Astrocyte (in vitro differentiated cells and primary cell): ENCODE data around the gene UMODL1. TPM values are rescaled to one million over a fixed set of nuclear protein-coding genes. Genes with fewer than 3 reads are reported as not detected.

ENCODE experiments used
- DNase-seq: peaks from one replicate; pipeline ENCODE4 v3.0.0-alpha.2; 2010; ENCODE audit warnings: low read depth
- FAIRE-seq: peaks from 2 replicates; lab custom pipeline; 2011; peaks lifted over from hg19 to GRCh38; lab: Jason Lieb, UNC
- H2AFZ ChIP-seq: 2 replicates; pipeline ENCODE4 v1.6.0; 2012; ENCODE audit warnings: low read depth, low read length, inconsistent platforms
- H3K27ac ChIP-seq: 2 replicates; pipeline ENCODE4 v1.5.1; 2011; ENCODE audit warnings: low read depth, low read length, inconsistent platforms
- H3K27me3 ChIP-seq: 2 replicates; pipeline ENCODE4 v1.6.0; 2011; ENCODE audit warnings: low read length, inconsistent platforms; ENCODE audit not compliant: insufficient read depth
- H3K36me3 ChIP-seq: 2 replicates; pipeline ENCODE4 v1.5.1; 2011; ENCODE audit warnings: low read length, inconsistent platforms; ENCODE audit not compliant: insufficient read depth
- H3K4me1 ChIP-seq: 2 replicates; pipeline ENCODE4 v1.5.1; 2011; ENCODE audit warnings: low read length, inconsistent platforms; ENCODE audit not compliant: insufficient read depth
- H3K4me2 ChIP-seq: 2 replicates; pipeline ENCODE4 v1.6.0; 2012; ENCODE audit warnings: low read length, inconsistent platforms
- H3K4me3 ChIP-seq: 2 replicates; pipeline ENCODE4 v1.5.1; 2011; ENCODE audit warnings: low read depth, mild to moderate bottlenecking, low read length, inconsistent platforms; ENCODE audit not compliant: insufficient read depth
- H3K79me2 ChIP-seq: 2 replicates; pipeline ENCODE4 v1.6.0; 2012; ENCODE audit warnings: mild to moderate bottlenecking, low read length, inconsistent platforms; ENCODE audit not compliant: insufficient read depth
- H3K9ac ChIP-seq: 2 replicates; pipeline ENCODE4 v1.6.0; 2012; ENCODE audit warnings: mild to moderate bottlenecking, low read length, inconsistent platforms
- H3K9me3 ChIP-seq: 2 replicates; pipeline ENCODE4 v1.5.1; 2012; ENCODE audit warnings: low read depth, mild to moderate bottlenecking, low read length, inconsistent platforms; ENCODE audit not compliant: insufficient read depth
- H4K20me1 ChIP-seq: 2 replicates; pipeline ENCODE4 v1.6.0; 2012; ENCODE audit warnings: low read length, inconsistent platforms; ENCODE audit not compliant: insufficient read depth
- H3K27ac Mint-ChIP-seq: one replicate; pipeline ENCODE4 v1.8.0; 2021; ENCODE audit warnings: mild to moderate bottlenecking, mixed read lengths; ENCODE audit not compliant: unreplicated experiment
- H3K27me3 Mint-ChIP-seq: one replicate; pipeline ENCODE4 v1.8.0; 2021; ENCODE audit warnings: low read depth, mixed read lengths; ENCODE audit not compliant: unreplicated experiment
- H3K36me3 Mint-ChIP-seq: one replicate; pipeline ENCODE4 v1.8.0; 2021; ENCODE audit warnings: low read depth, mixed read lengths; ENCODE audit not compliant: unreplicated experiment
- H3K4me1 Mint-ChIP-seq: one replicate; pipeline ENCODE4 v1.8.0; 2021; ENCODE audit warnings: low read depth, mixed read lengths; ENCODE audit not compliant: unreplicated experiment
- H3K4me3 Mint-ChIP-seq: one replicate; pipeline ENCODE4 v1.8.0; 2021; ENCODE audit warnings: mild to moderate bottlenecking, moderate library complexity, mixed read lengths; ENCODE audit not compliant: unreplicated experiment
- H3K9me3 Mint-ChIP-seq: one replicate; pipeline ENCODE4 v1.8.0; 2021; ENCODE audit warnings: mild to moderate bottlenecking, mixed read lengths; ENCODE audit not compliant: unreplicated experiment
- EZH2 ChIP-seq: IDR thresholded peaks from 2 replicates; pipeline ENCODE4 v1.6.1; 2012; ENCODE audit warnings: mild to moderate bottlenecking, low read length, inconsistent platforms; ENCODE audit not compliant: insufficient read depth
- total RNA-seq: library from RNA; stranded (reverse); gene quantifications from 2 replicates; pipeline ENCODE4 v1.2.1, GENCODE V29; 2021
- TF ChIP-seq, protein P1 (sequence below): IDR thresholded peaks from 2 replicates; pipeline ENCODE4 v1.5.1; 2011; ENCODE audit warnings: low read depth, mild to moderate bottlenecking, inconsistent platforms, low read length, moderate library complexity; ENCODE audit not compliant: insufficient read depth

UMODL1 gene
- total RNA-seq, 1 donor from 2014 or later: not detected

DNA sequence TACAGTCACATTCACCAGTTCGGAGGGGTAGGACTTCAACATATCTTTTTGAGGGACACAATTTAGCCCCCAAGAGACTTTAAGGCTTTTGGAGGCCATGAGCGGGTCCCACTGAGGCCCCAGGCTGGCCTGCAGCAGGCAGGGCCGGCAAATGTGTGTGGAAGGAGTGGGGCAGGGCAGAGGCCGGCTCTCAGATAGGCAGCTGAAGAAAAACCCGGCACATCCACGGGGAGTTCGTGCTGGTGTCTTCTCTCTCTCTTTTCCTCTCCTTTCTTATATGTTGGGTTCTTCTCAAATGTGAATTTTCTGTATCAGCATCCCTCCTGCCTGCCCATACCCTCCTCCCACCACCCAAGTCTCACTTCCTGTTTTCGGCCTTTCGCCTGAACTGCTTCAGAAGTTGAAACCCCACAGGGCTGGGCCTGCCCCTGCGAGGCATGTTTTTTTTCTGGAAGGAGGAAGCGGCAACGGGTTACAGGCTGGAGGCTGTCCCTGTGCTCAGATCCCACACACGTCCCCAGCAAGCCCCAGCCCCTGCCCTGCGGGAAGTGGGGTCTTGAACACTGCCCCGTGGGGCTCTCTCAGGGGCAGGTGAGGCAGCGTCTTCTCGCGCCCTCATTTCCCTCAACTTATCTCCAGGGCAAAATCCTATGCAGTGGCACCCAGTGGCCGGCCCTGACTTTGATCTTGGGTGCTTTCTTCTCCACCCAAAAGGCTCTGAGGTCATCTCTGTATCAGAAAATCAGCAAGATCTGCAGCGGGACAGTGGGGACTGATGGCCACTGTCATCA, 9.7 kb upstream of the UMODL1 start:
- Histone ChIP-seq H3K79me2 (no peaks in the 10 kb centered on the region), H3K27ac (no peak overlapping the region), H3K36me3 (no peaks in the 10 kb centered on the region), H3K27me3 (peaks cover 27% of the 10 kb centered on the region), H3K4me1 (peaks cover 20% of the 10 kb centered on the region), H4K20me1 (no peaks in the 10 kb centered on the region), H3K4me2 (no peak overlapping the region), H3K9ac (no peak overlapping the region), H3K9me3 (no peaks in the 10 kb centered on the region), H2AFZ (no peak overlapping the region), H3K4me3 (no peak overlapping the region)
- peaks cover 12% of the 10 kb centered on the region for H3K4me1 Mint-ChIP-seq
- FAIRE-seq (no peak), DNase-seq (no peak)
- H3K4me3 Mint-ChIP-seq: no peak overlapping the region
- no peak overlapping the region for H3K27ac Mint-ChIP-seq
- peaks cover 3% of the 10 kb centered on the region for H3K9me3 Mint-ChIP-seq
- H3K27me3 Mint-ChIP-seq: peaks cover 58% of the 10 kb centered on the region
- no peaks in the 10 kb centered on the region for H3K36me3 Mint-ChIP-seq
- no peak for TF ChIP-seq EZH2
- TF ChIP-seq, protein P1, sequence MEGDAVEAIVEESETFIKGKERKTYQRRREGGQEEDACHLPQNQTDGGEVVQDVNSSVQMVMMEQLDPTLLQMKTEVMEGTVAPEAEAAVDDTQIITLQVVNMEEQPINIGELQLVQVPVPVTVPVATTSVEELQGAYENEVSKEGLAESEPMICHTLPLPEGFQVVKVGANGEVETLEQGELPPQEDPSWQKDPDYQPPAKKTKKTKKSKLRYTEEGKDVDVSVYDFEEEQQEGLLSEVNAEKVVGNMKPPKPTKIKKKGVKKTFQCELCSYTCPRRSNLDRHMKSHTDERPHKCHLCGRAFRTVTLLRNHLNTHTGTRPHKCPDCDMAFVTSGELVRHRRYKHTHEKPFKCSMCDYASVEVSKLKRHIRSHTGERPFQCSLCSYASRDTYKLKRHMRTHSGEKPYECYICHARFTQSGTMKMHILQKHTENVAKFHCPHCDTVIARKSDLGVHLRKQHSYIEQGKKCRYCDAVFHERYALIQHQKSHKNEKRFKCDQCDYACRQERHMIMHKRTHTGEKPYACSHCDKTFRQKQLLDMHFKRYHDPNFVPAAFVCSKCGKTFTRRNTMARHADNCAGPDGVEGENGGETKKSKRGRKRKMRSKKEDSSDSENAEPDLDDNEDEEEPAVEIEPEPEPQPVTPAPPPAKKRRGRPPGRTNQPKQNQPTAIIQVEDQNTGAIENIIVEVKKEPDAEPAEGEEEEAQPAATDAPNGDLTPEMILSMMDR: no peak

DNA sequence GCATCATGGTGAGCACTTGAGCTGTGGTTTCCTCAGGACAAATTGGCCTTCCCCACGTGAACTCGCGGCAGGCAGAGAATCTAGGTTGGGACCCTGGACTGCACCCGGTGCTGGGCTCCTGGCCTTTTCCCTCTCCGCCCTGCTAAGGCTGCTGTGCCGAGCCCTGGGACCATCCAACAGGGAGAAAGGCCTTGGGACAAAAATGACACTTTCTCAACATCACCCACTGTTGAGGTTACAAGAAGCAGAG, 9.2 kb upstream of the UMODL1 start:
- TF ChIP-seq EZH2: no peak
- peaks cover 15% of the 10 kb centered on the region for H3K4me1 ChIP-seq
- FAIRE-seq (no peak), DNase-seq (no peak)
- no peak overlapping the region for H3K27ac ChIP-seq
- Mint-ChIP-seq H3K4me1 (peaks cover 10% of the 10 kb centered on the region), H3K27me3 (peaks cover 55% of the 10 kb centered on the region), H3K9me3 (peaks cover 3% of the 10 kb centered on the region), H3K36me3 (no peaks in the 10 kb centered on the region), H3K4me3 (no peak overlapping the region), H3K27ac (no peak overlapping the region)
- no peaks in the 10 kb centered on the region for H3K79me2 ChIP-seq
- no peaks in the 10 kb centered on the region for H4K20me1 ChIP-seq
- H3K4me3 ChIP-seq: no peak overlapping the region
- H3K36me3 ChIP-seq: no peaks in the 10 kb centered on the region
- H2AFZ ChIP-seq: no peak overlapping the region
- H3K9me3 ChIP-seq: no peaks in the 10 kb centered on the region
- no peak overlapping the region for H3K4me2 ChIP-seq
- no peak overlapping the region for H3K9ac ChIP-seq
- H3K27me3 ChIP-seq: peaks cover 27% of the 10 kb centered on the region

DNA sequence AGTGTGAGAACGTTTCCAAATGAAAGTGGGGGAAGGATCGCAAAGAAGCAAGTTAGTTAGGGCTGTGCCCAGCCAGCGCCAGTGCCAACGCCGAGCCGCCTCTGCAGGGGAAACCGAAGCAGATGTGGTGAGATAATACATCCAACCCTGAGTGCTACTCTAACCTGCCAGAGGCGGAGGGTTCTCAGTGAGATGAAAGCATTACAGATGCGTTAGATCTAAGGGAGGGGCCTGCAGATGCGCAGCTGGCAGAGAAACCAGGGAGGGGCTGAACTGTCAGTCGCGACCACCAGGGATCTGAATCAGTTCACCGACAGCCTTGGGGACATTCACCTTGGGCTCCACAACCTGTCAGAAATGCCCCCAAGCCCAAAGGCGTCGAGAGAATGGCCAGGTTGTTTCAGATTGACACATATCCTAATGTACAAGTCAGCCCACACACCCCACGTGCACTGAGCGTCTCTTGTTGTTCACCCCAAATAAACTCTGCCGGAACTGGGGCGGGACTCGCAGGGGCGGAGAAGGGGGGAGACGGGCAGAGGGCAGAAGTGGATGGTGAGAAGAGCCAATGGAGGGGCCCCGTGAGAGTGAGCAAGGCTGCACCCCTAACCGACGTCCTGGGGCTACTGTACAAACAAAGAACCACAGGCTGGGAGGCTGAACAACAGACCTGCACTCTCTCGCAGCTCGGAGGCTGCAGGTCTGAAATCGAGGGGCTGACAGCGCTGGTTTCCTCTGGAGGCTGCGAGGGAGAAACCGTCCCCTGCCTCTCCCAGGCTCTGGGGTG, 8.7 kb upstream of the UMODL1 start:
- no peak for FAIRE-seq
- Histone ChIP-seq H2AFZ (no peak overlapping the region), H3K79me2 (no peaks in the 10 kb centered on the region), H3K36me3 (no peaks in the 10 kb centered on the region), H3K27ac (no peak overlapping the region), H3K9ac (no peak overlapping the region), H3K9me3 (no peaks in the 10 kb centered on the region), H3K27me3 (peaks cover 27% of the 10 kb centered on the region), H3K4me3 (no peak overlapping the region), H4K20me1 (no peaks in the 10 kb centered on the region), H3K4me1 (peaks cover 11% of the 10 kb centered on the region), H3K4me2 (no peak overlapping the region)
- peaks cover 9% of the 10 kb centered on the region for H3K4me1 Mint-ChIP-seq
- H3K27ac Mint-ChIP-seq: no peak overlapping the region
- H3K9me3 Mint-ChIP-seq: peaks cover 3% of the 10 kb centered on the region
- TF ChIP-seq EZH2: no peak
- TF ChIP-seq, protein P1: no peak
- no peak overlapping the region for H3K4me3 Mint-ChIP-seq
- H3K36me3 Mint-ChIP-seq: no peaks in the 10 kb centered on the region
- DNase-seq: no peak
- H3K27me3 Mint-ChIP-seq: peaks cover 51% of the 10 kb centered on the region
